Activated CD4-positive, alpha-beta T cell treated with anti-CD3 and anti-CD28 coated beads for 36 hours (primary cell): Measurements from ENCODE around the gene SEMA6B. TPM values are rescaled to one million over a fixed set of nuclear protein-coding genes. Genes with fewer than 3 reads are reported as not detected.
A peak's percentile ranks its signal among the peaks of the same experiment; 100 is the strongest.

ENCODE experiments used
- ATAC-seq: fragments of 200-7000 bp; cut with Tn5 transposase; one replicate; pipeline ENCODE4 v1.10.0; 2021; ENCODE audit warnings: mild to moderate bottlenecking, moderate library complexity
- CTCF ChIA-PET: fragments of 350-600 bp; sonication (Branson Sonifier 250); formaldehyde crosslinking; loops from one replicate; lab custom pipeline; 2021; ENCODE audit warnings: antibody characterized with exemption; lab: Charles Lee
- POLR2A ChIA-PET: fragments of 350-600 bp; sonication (Branson Sonifier 250); formaldehyde crosslinking; loops from one replicate; lab custom pipeline; 2021; ENCODE audit warnings: antibody characterized with exemption, inconsistent platforms; lab: Charles Lee
- DNase-seq: peaks from one replicate; pipeline ENCODE4 v3.0.0-alpha.2; 2020
- H3K27ac Mint-ChIP-seq: one replicate; pipeline ENCODE4 v1.8.0; 2021; ENCODE audit warnings: mixed read lengths
- H3K27me3 Mint-ChIP-seq: one replicate; pipeline ENCODE4 v1.8.0; 2021; ENCODE audit warnings: mixed read lengths
- H3K36me3 Mint-ChIP-seq: one replicate; pipeline ENCODE4 v1.8.0; 2021; ENCODE audit warnings: low read depth, mixed read lengths
- H3K4me1 Mint-ChIP-seq: one replicate; pipeline ENCODE4 v1.8.0; 2021; ENCODE audit warnings: mixed read lengths
- H3K4me3 Mint-ChIP-seq: one replicate; pipeline ENCODE4 v1.8.0; 2021; ENCODE audit warnings: mild to moderate bottlenecking, moderate library complexity, mixed read lengths
- H3K9me3 Mint-ChIP-seq: one replicate; pipeline ENCODE4 v1.8.0; 2021; ENCODE audit warnings: low read depth, mixed read lengths
- intact Hi-C, 2 experiments: fragments of 100-400 bp; cut with DNase I in 1 of 2; cut with micrococcal nuclease in 1 of 2; formaldehyde crosslinking; loops; one replicate each; pipeline versions ENCODE4 v1.14.2 to v1.15.1; 2022 to 2024; cut with DNase I, micrococcal nuclease
- total RNA-seq, 2 experiments: library from RNA; stranded (reverse); gene quantifications; one replicate each; pipeline ENCODE4 v1.2.3, GENCODE V29; 2021

The SEMA6B gene
- total RNA-seq, 2 experiments from 2014 or later, result not detected

DNA sequence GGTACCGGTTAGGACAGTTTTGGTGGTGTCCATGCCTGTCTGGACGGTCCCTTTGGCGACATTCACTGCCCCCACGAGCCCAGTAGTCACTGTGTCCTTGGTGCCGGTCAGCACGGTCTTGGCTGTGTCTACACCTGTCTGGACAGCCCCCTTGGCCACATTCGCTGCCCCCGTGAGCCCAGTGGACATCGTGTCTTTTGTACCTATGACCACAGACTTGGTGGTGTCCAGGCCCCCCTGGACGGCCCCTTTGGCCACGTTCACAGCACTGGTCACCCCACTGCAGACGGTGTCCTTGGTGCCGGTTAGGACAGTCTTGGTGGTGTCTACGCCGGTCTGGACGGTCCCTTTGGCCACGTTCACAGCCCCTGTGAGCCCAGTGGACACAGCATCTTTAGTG lies 47.4 kb downstream of the SEMA6B start:
- POLR2A ChIA-PET, result no interaction called here

DNA sequence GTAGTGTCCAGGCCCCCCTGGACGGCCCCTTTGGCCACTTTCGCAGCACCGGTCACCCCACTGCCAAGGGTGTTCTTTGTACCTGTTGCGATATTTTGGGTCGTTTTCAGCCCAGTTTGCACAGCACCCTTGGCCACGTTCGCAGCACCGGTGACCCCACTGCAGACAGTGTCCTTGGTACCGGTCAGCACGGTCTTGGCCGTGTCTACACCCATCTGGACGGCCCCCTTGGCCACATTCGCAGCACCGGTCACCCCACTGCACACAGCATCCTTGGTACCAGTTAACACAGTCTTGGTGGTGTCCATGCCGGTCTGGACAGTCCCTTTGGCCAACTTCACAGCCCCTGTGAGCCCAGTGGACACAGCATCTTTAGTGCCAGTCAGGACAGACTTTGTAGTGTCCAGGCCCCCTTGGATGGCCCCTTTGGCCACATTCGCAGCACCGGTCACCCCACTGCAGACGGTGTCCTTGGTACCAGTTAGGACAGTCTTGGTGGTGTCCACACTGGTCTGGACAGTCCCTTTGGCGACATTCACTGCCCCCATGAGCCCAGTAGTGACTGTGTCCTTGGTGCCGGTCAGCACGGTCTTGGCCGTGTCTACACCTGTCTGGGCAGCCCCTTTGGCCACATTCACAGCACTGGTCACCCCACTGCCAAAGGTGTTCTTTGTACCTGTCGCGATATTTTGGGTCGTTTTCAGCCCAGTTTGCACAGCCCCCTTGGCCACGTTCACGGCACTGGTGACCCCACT lies 48.0 kb downstream of the SEMA6B start:
- no peaks in the 10 kb centered on the region for H3K36me3 Mint-ChIP-seq
- no peak overlapping the region for H3K27ac Mint-ChIP-seq
- H3K4me3 Mint-ChIP-seq, result no peak overlapping the region
- intact Hi-C loops, result no loop called here
- DNase-seq (no peak), ATAC-seq (no peak)
- no peaks in the 10 kb centered on the region for H3K27me3 Mint-ChIP-seq
- POLR2A ChIA-PET, result no interaction called here
- H3K9me3 Mint-ChIP-seq, result no peaks in the 10 kb centered on the region
- CTCF ChIA-PET, result no interaction called here
- H3K4me1 Mint-ChIP-seq, result peaks cover 3% of the 10 kb centered on the region

More for the DNA sequence above, 47.4 kb downstream of the SEMA6B start:
- H3K4me3 Mint-ChIP-seq, result no peak overlapping the region
- H3K4me1 Mint-ChIP-seq, result no peaks in the 10 kb centered on the region
- CTCF ChIA-PET, result no interaction called here
- intact Hi-C loops, result no loop called here
- H3K36me3 Mint-ChIP-seq, result no peaks in the 10 kb centered on the region
- no peak overlapping the region for H3K27ac Mint-ChIP-seq
- no peaks in the 10 kb centered on the region for H3K27me3 Mint-ChIP-seq
- DNase-seq (no peak), ATAC-seq (no peak)
- no peaks in the 10 kb centered on the region for H3K9me3 Mint-ChIP-seq

GRCh38 chr19:4510435-4511255 lies 48.8 kb downstream of the SEMA6B start:
- Mint-ChIP-seq H3K36me3 (no peaks in the 10 kb centered on the region), H3K4me3 (no peak overlapping the region), H3K27ac (no peak overlapping the region), H3K4me1 (peaks cover 7% of the 10 kb centered on the region), H3K27me3 (no peaks in the 10 kb centered on the region), H3K9me3 (no peaks in the 10 kb centered on the region)
- POLR2A ChIA-PET, result interaction anchor here (0.6 kb wide), 1 partner anchor 31 kb away, joined by 6 read pairs; no protein-coding TSS in a partner anchor
- ATAC-seq, result no peak
- intact Hi-C loops, result no loop called here
- no peak for DNase-seq
- CTCF ChIA-PET, result interaction anchor here (0.9 kb wide), 1 partner anchor 37 kb away, joined by 5 read pairs; no protein-coding TSS in a partner anchor

DNA sequence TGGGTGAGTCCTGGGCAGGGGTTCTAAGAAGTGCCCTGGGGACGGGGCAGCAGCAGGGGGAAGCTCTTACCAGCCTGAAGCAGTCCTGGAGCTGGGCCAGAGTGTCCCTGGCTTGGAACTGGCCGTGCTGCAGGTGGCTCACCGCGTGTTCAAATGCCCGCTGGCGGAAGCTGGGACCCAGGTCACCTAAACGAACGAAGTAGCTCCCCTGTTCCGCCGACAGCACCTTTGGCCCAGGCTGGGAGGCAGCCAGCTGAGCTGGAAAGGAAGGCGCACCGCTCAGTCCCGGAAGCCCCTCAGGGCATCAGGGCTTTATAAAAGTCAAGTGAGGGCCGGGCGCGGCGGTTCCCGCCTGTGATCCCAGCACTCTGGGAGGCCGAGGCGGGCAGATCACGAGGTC lies 50.8 kb downstream of the SEMA6B start:
- no peak overlapping the region for H3K27ac Mint-ChIP-seq
- CTCF ChIA-PET, result interaction anchor here (0.6 to 1.8 kb wide), 4 partner anchors 15 to 1955 kb away, joined by 3 to 7 read pairs (median 4); no protein-coding TSS in a partner anchor
- H3K27me3 Mint-ChIP-seq, result no peaks in the 10 kb centered on the region
- POLR2A ChIA-PET, result no interaction called here
- DNase-seq, result no peak
- H3K36me3 Mint-ChIP-seq, result no peaks in the 10 kb centered on the region
- no peak overlapping the region for H3K4me3 Mint-ChIP-seq
- peaks cover 7% of the 10 kb centered on the region for H3K4me1 Mint-ChIP-seq
- no peaks in the 10 kb centered on the region for H3K9me3 Mint-ChIP-seq
- intact Hi-C loops, result no loop called here
- ATAC-seq, result no peak

DNA sequence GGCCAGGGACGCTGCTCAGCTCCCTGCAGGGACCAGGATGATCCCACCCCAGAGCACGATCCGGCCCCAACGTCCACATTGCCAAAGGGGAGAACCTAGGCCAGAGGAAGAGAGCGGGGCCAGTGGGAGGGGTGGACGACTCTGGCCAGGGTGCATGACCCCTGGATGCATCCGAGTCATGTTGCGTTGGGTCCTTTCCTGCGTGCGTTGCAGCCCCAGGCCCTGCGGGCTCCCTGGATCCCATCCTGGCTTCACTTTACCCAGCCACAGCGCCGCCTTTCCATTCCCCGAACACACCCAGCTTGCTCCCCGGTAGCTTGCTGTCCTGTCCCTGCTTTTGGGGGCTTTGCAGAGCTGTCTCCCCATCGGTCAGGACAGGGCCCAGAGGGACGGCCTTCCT lies 51.7 kb downstream of the SEMA6B start:
- Mint-ChIP-seq H3K4me1 (peaks cover 7% of the 10 kb centered on the region), H3K4me3 (no peak overlapping the region), H3K36me3 (no peaks in the 10 kb centered on the region), H3K27me3 (no peaks in the 10 kb centered on the region), H3K27ac (no peak overlapping the region), H3K9me3 (no peaks in the 10 kb centered on the region)
- ATAC-seq, result no peak
- ChIA-PET POLR2A (no interaction called here), CTCF (interaction anchor here (1.8 kb wide), 1 partner anchor 16 kb away, joined by 7 read pairs; no protein-coding TSS in a partner anchor)
- DNase-seq, result no peak
- intact Hi-C loops, result no loop called here

DNA sequence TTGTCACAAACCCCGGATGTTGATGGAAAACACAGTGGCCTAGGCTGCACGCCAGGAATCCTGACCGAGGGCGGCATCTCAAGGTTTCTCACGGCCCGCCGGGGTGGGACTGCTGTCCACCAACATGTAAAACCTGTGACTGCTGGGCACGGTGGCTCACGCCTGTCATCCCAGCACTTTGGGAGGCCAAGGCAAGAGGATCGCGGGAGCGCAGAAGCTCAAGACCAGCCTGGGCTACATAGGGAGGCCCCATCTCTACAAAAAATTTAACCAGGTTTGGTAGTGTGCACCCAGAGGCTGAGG lies 52.4 kb downstream of the SEMA6B start:
- ChIA-PET POLR2A (no interaction called here), CTCF (no interaction called here)
- no peaks in the 10 kb centered on the region for H3K9me3 Mint-ChIP-seq

DNA sequence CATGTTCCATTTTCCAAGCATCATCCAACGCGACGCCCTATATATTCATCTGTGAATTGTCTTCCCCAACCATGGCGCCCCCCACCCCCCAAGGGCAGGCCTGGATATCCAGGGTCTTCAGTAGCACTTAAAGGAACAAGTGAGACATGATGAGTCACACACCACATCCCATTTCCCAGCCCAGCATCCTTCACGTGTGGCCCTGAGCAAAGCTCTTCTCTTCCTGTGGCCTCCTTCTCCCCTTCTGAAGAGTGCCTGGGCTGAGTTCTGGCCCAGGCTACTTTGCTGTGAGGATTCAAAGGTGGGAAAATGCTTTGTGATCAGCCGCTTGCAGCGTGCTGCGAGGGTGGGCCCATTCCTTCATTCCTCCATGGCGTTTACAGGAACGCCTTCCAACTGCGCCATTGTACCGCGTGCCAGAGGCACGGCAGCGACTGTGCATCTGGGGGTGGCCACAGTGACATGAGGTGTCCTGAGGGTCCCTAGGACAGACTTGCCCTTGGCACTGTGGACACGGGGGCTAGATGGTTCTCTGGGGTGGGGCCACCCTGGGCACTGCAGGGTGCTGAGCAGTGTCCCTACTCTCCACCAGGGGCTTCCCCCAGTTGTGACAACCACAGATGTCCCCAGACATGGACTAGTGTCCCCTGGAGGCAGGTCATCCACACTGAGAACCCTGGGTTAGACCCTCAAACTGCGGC lies 52.9 kb downstream of the SEMA6B start:
- peak; percentile 67 for ATAC-seq

More for the DNA sequence above, 52.4 kb downstream of the SEMA6B start:
- no peak overlapping the region for H3K4me3 Mint-ChIP-seq
- H3K27ac Mint-ChIP-seq, result no peak overlapping the region
- ATAC-seq, result no peak
- no peaks in the 10 kb centered on the region for H3K36me3 Mint-ChIP-seq
- no peak for DNase-seq
- intact Hi-C loops, result no loop called here
- H3K4me1 Mint-ChIP-seq, result peaks cover 7% of the 10 kb centered on the region
- H3K27me3 Mint-ChIP-seq, result no peaks in the 10 kb centered on the region

DNA sequence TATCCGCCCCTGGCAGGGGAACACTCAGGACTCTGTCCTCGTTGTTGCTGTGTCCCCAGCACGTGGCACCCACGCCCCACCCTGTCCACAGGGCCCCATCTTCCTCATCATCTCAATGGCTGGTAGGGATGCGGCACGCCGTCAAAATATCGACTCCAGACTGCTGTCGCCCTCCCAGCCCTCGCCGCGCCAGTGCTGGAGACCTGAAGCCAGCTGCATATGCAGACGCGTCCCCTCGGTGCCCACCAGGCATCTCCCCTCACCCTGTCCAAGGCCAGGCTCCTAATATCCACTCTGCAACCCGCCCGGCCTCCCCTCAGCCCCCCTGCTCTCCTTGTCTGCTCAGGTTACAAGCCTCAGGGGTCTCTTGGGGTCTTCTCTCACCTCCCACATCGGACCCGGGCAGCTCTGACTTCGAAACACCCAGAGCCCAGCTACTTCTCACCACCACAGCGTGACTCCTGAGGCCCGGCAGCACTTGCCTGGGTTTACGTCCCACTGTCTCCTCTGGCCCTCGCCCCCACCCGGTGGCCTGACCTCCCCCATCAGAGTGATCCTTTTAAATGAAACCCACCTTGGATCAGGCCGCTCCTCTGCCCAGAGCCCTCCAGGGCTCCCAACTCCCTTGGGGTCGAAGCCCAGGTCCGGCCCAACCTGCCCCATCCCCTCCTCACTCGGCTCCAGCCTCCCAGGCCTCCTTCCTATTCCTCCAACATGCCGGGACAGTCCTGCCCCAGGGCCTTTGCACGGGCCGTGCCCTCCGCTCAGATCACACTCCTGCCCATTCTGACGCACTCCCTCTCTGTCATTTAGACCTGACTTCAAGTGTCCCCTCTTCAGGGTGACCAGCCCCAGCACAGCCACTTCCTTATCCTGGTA lies 53.7 kb downstream of the SEMA6B start:
- ChIA-PET CTCF (no interaction called here), POLR2A (no interaction called here)
- no peaks in the 10 kb centered on the region for H3K27me3 Mint-ChIP-seq
- peaks cover 7% of the 10 kb centered on the region for H3K4me1 Mint-ChIP-seq
- DNase-seq (no peak), ATAC-seq (peak; percentile 22)
- H3K4me3 Mint-ChIP-seq, result no peak overlapping the region
- intact Hi-C loops, result no loop called here
- H3K36me3 Mint-ChIP-seq, result peaks cover 2% of the 10 kb centered on the region
- no peak overlapping the region for H3K27ac Mint-ChIP-seq
- no peaks in the 10 kb centered on the region for H3K9me3 Mint-ChIP-seq

More for the DNA sequence above, 52.9 kb downstream of the SEMA6B start:
- H3K36me3 Mint-ChIP-seq, result no peaks in the 10 kb centered on the region
- CTCF ChIA-PET, result no interaction called here
- no peak overlapping the region for H3K27ac Mint-ChIP-seq
- no peaks in the 10 kb centered on the region for H3K27me3 Mint-ChIP-seq
- no peak overlapping the region for H3K4me3 Mint-ChIP-seq
- peak; percentile 29 for DNase-seq
- POLR2A ChIA-PET, result no interaction called here
- H3K4me1 Mint-ChIP-seq, result peaks cover 7% of the 10 kb centered on the region
- intact Hi-C loops, result no loop called here
- H3K9me3 Mint-ChIP-seq, result no peaks in the 10 kb centered on the region

GRCh38 chr19:4504891-4505569 lies 54.5 kb downstream of the SEMA6B start:
- CTCF ChIA-PET, result no interaction called here

DNA sequence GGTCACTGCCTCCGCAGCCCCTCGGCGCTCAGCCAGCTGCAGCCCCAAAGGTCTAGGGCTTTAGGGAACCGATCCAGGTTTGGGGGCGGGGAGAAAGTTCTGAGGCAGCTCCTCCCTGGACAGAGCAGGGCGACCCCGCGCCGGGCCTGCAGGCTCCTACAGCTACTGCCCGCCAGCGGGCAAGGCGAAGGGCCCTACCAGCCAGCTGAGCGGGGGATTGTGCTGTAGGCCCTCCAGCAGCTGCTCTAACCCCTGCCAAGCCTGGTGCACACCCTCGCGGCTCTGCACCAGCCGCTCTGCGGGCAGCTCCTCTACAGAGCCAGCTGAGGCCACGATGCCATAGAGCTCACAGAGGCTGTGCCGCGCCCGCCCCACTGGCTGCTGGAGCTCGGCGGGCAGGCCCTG lies 55.2 kb downstream of the SEMA6B start:
- POLR2A ChIA-PET, result no interaction called here
- Mint-ChIP-seq H3K36me3 (peaks cover 3% of the 10 kb centered on the region), H3K4me3 (no peak overlapping the region), H3K4me1 (peaks cover 7% of the 10 kb centered on the region), H3K27me3 (no peaks in the 10 kb centered on the region), H3K9me3 (no peaks in the 10 kb centered on the region), H3K27ac (no peak overlapping the region)
- DNase-seq (no peak), ATAC-seq (no peak)
- CTCF ChIA-PET, result no interaction called here
- intact Hi-C loops, result no loop called here

More at GRCh38 chr19:4504891-4505569, 54.5 kb downstream of the SEMA6B start:
- ATAC-seq, result no peak
- Mint-ChIP-seq H3K27me3 (no peaks in the 10 kb centered on the region), H3K36me3 (peaks cover 3% of the 10 kb centered on the region), H3K27ac (no peak overlapping the region), H3K4me3 (no peak overlapping the region), H3K4me1 (peaks cover 7% of the 10 kb centered on the region), H3K9me3 (no peaks in the 10 kb centered on the region)
- POLR2A ChIA-PET, result no interaction called here
- intact Hi-C loops, result no loop called here
- DNase-seq, result no peak
